ENCODE data around the gene CRELD2.

The CRELD2 gene

DNA sequence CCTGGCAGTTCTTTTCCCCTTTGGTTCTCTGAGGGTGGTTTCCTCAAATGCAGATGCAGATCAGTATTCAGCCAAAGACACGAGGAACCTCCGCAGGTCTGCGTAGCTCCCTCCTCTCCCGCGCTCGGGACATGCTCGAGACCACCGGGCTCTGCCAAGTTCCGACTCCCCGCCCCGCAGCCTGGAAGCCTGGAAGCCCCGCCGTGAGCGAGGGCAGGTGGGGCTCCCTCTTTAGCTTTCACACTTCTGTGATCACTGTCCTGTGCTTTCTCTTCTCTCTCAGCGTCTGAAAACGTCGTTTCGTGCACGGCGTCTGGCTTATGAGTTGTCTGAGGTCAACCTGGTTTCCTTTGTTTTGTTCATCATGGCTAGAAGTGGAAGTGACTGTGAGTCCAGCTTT is 38.2 kb upstream of the CRELD2 start:
- no peak for DNase-seq (ENCODE audit: extremely low read depth, insufficient read length)
- peaks cover 1% of the 10 kb centered on the region for H3K36me3 ChIP-seq (ENCODE audit: control insufficient read depth, insufficient read depth, low read length)
- peak overlapping the region; percentile 33 for H3K4me3 ChIP-seq (replicated peaks; ENCODE audit: low read depth, low read length)
- TF ChIP-seq, protein P1, sequence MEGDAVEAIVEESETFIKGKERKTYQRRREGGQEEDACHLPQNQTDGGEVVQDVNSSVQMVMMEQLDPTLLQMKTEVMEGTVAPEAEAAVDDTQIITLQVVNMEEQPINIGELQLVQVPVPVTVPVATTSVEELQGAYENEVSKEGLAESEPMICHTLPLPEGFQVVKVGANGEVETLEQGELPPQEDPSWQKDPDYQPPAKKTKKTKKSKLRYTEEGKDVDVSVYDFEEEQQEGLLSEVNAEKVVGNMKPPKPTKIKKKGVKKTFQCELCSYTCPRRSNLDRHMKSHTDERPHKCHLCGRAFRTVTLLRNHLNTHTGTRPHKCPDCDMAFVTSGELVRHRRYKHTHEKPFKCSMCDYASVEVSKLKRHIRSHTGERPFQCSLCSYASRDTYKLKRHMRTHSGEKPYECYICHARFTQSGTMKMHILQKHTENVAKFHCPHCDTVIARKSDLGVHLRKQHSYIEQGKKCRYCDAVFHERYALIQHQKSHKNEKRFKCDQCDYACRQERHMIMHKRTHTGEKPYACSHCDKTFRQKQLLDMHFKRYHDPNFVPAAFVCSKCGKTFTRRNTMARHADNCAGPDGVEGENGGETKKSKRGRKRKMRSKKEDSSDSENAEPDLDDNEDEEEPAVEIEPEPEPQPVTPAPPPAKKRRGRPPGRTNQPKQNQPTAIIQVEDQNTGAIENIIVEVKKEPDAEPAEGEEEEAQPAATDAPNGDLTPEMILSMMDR (IDR thresholded peaks at IDR 0.05; ENCODE audit: insufficient read depth, low read length, poor library complexity, severe bottlenecking): no peak
- H3K27me3 ChIP-seq (replicated peaks; ENCODE audit: control insufficient read depth, insufficient read depth, low read length): no peaks in the 10 kb centered on the region

DNA sequence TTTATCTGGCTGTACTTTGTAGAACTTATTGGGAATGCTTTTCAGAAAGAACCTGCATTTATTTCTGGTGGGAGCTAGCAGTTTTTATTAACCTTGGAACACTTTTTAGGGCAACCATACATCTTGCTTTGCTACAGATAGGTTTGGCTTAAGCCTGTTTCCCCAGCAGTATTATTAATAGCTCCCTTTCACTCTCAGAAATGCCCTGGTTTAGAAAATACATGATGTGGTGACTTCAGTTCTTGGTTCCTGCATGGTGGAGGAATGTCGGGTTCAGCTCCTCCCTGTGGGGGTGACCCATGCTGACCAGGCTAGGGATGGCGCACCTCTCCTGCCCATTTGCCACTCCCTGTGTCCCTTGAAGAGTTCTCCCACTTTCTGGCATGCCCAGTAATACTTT is 36.6 kb upstream of the CRELD2 start:
- H3K4me3 ChIP-seq (replicated peaks; ENCODE audit: low read depth, low read length): peak overlapping the region; percentile 41
- H3K36me3 ChIP-seq (ENCODE audit: control insufficient read depth, insufficient read depth, low read length): peaks cover 8% of the 10 kb centered on the region
- TF ChIP-seq, protein P1 (IDR thresholded peaks at IDR 0.05; ENCODE audit: insufficient read depth, low read length, poor library complexity, severe bottlenecking): no peak
- no peak for DNase-seq (ENCODE audit: extremely low read depth, insufficient read length)
- H3K27me3 ChIP-seq (replicated peaks; ENCODE audit: control insufficient read depth, insufficient read depth, low read length): no peaks in the 10 kb centered on the region

DNA sequence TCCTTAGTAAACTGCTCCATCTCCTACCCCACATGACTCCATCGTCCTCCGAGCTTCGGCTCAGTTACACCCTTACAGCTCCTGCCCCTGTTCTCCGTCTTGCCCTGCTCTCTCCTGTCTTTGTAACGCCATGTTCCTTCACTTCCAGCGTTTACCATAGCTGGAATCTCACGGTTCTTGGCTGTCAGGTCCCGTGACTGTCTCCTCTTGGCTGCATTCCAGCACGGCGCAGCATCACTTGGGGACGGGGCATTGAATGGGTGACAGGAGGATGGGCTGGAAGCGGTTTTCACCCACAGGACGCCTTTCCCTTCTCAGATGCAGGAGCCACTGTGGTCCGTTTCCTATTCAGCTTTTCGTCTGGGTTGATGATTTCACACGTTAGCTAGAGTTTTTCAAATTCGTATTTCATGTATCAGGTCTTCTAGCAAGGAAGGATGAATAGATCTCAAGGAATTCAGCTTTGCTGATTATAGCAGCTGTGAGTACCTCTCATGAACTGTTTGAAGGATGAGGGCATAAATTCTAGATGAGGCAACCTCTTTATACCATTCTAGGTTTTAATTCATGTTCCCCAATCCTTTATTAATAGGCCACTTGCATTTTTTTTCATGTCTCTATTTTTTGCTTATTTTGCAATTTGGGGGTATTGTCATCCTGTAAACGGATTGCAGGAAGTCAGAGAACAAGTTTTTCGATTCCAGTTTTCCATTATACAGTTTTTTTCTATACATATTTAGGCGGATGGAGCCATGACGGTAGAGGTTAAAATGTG is 35.7 kb upstream of the CRELD2 start:
- TF ChIP-seq, protein P1 (IDR thresholded peaks at IDR 0.05; ENCODE audit: insufficient read depth, low read length, poor library complexity, severe bottlenecking): no peak
- Histone ChIP-seq H3K27me3 (replicated peaks; ENCODE audit: control insufficient read depth, insufficient read depth, low read length) (no peaks in the 10 kb centered on the region), H3K36me3 (ENCODE audit: control insufficient read depth, insufficient read depth, low read length) (peaks cover 9% of the 10 kb centered on the region), H3K4me3 (replicated peaks; ENCODE audit: low read depth, low read length) (no peak overlapping the region)
- DNase-seq (ENCODE audit: extremely low read depth, insufficient read length): no peak

DNA sequence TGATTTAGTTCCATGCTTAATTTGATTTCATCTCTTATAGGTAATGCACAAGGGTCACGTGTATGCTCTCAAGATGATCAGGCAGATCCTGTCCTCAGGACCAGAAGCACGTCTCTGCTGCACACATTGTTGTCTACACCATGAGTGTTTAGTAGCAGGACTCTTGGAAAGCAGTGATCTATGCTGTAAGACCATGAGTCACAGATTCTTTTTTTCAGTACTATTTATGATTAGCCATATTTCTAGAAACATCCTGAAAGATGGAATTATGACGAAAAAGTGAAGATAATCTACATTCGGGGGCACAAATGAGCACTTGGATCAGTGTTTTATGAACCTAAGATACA is 35.2 kb upstream of the CRELD2 start:
- DNase-seq (ENCODE audit: extremely low read depth, insufficient read length): no peak
- peaks cover 11% of the 10 kb centered on the region for H3K36me3 ChIP-seq (ENCODE audit: control insufficient read depth, insufficient read depth, low read length)
- H3K4me3 ChIP-seq (replicated peaks; ENCODE audit: low read depth, low read length): no peak overlapping the region
- H3K27me3 ChIP-seq (replicated peaks; ENCODE audit: control insufficient read depth, insufficient read depth, low read length): no peaks in the 10 kb centered on the region
- TF ChIP-seq, protein P1 (IDR thresholded peaks at IDR 0.05; ENCODE audit: insufficient read depth, low read length, poor library complexity, severe bottlenecking): no peak

DNA sequence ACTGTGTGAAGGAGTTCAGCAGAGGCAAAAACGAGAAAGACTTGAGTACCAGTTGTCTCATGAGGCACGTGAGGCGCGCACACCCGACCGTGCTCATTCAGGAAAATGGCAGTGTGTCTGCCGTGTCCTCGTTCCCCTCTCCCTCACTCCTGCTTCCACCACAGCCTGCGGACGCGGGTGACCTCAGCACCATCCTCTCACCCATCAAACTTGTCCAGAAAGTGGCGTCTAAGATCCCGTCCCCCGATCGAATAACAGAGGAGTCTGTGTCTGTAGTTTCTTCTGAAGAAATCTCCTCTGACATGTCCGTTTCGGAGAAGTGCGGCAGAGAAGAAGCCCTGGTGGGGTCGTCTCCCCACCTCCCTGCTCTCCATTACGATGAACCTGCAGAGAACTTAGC is 34.4 kb upstream of the CRELD2 start:
- TF ChIP-seq, protein P1 (IDR thresholded peaks at IDR 0.05; ENCODE audit: insufficient read depth, low read length, poor library complexity, severe bottlenecking): no peak
- no peak overlapping the region for H3K4me3 ChIP-seq (replicated peaks; ENCODE audit: low read depth, low read length)
- H3K27me3 ChIP-seq (replicated peaks; ENCODE audit: control insufficient read depth, insufficient read depth, low read length): no peaks in the 10 kb centered on the region
- H3K36me3 ChIP-seq (ENCODE audit: control insufficient read depth, insufficient read depth, low read length): peaks cover 14% of the 10 kb centered on the region
- DNase-seq (ENCODE audit: extremely low read depth, insufficient read length): no peak

Measured in GM06990 (cell line).